Body of pancreas (tissue), 4 donors: ENCODE measurements around the gene KCTD4. TPM values are rescaled to one million over a fixed set of nuclear protein-coding genes. Genes with fewer than 3 reads are reported as not detected.
"Not testable (repeated sequence)": the region's sequence is repeated elsewhere in the genome, so short reads cannot be mapped to it uniquely, and the experiment has no call there.

Experiments
- ATAC-seq: fragments of 150-250 bp; one replicate; pipeline ENCODE4 v1.9.1; 2016
- DNase-seq, 4 donors: peaks; one replicate each; pipeline ENCODE4 v3.0.0-alpha.2; 2019
- H3K27ac ChIP-seq, 4 donors: fragments of 200-600 bp; sonication (generic); 1 replicate in 3 of 4; 2 replicates in 1 of 4; pipeline versions ENCODE4 v1.5.1 to v1.6.1; 2016 to 2019; ENCODE audit warnings: mild to moderate bottlenecking in 1 of 4, mixed read lengths in 1 of 4, moderate library complexity in 1 of 4
- H3K27me3 ChIP-seq, 2 donors: fragments of 200-600 bp; sonication (generic); one replicate each; pipeline ENCODE4 v1.6.0; 2016; ENCODE audit warnings: mild to moderate bottlenecking in 1 of 2
- H3K36me3 ChIP-seq, 2 donors: fragments of 200-600 bp; sonication (generic); replicated peaks in 1 of 2; 2 replicates each; pipeline ENCODE4 v1.5.1; 2016; ENCODE audit warnings: low read depth in 2 of 2; ENCODE audit not compliant: insufficient read depth in 1 of 2
- H3K4me1 ChIP-seq: fragments of 200-600 bp; sonication (generic); one replicate; pipeline ENCODE4 v1.6.0; 2016
- H3K4me3 ChIP-seq, 2 donors: fragments of 200-600 bp; sonication (generic); 1 replicate in 1 of 2; 2 replicates in 1 of 2; pipeline ENCODE4 v1.5.1; 2016 to 2019
- H3K9me3 ChIP-seq, 3 donors: fragments of 200-600 bp; sonication (generic); 1 replicate in 2 of 3; 2 replicates in 1 of 3; pipeline ENCODE4 v1.5.1; 2016
- CTCF ChIP-seq, 7 experiments: fragments of 450-650 bp in 4 of 7; fragments of 200-600 bp in 3 of 7; sonication (generic) in 3 of 7; IDR thresholded peaks; one replicate each; pipeline ENCODE4 v1.5.1; 2016 to 2019; ENCODE audit warnings: antibody characterized with exemption in 7 of 7
- POLR2A ChIP-seq, 3 donors: fragments of 450-650 bp; IDR thresholded peaks; one replicate each; pipeline ENCODE4 v1.6.1; 2016; ENCODE audit warnings: antibody characterized with exemption in 3 of 3, mild to moderate bottlenecking in 2 of 3
- WGBS, 2 donors: methylation state at CpG; one replicate each; pipeline ENCODE4 v1.1.5; 2017; 5-methylcytosine and 5-hydroxymethylcytosine counted together
- intact Hi-C: fragments of 100-400 bp; cut with DNase I; formaldehyde crosslinking; loops from one replicate; pipeline ENCODE4 v1.15.1; 2023
- total RNA-seq, 2 donors: library from RNA; depleted of rRNA; stranded (reverse); fragments of >200 nt; gene quantifications; one replicate each; pipeline ENCODE4 v1.1.0, GENCODE V29; 2016

The KCTD4 gene
- total RNA-seq, 2 donors from 2014 or later, result not detected

- H3K4me3 ChIP-seq, result no peak overlapping the region
- H3K4me1 ChIP-seq, result peaks cover 6% of the 10 kb centered on the region
- H3K9me3 ChIP-seq, result no peaks in the 10 kb centered on the region
- WGBS, 2 donors, result 59 to 79% methylated on average over 15 of the region's 15 CpGs
- TF ChIP-seq POLR2A (IDR thresholded peaks at IDR 0.05) (no peak), CTCF (IDR thresholded peaks at IDR 0.05) (peak in 5 of 7 experiments; percentile 11 to 42 (median 35))
- DNase-seq (peak; percentile 8 to 28 (median 20)), ATAC-seq (peak; percentile 74)
- no peaks in the 10 kb centered on the region for H3K27me3 ChIP-seq
- no peaks in the 10 kb centered on the region for H3K36me3 ChIP-seq
- intact Hi-C loops, result no loop called here
- H3K27ac ChIP-seq, result peak overlapping the region in 1 of 4 donors; percentile 79
Observed at GRCh38 chr13:45194081-45194939, 6.5 kb downstream of the KCTD4 start.

GRCh38 chr13:45191874-45192273 lies 9.0 kb downstream of the KCTD4 start:
- Histone ChIP-seq H3K27ac (no peak overlapping the region), H3K27me3 (no peaks in the 10 kb centered on the region), H3K9me3 (no peaks in the 10 kb centered on the region), H3K4me1 (peaks cover 6% of the 10 kb centered on the region), H3K4me3 (no peak overlapping the region), H3K36me3 (no peaks in the 10 kb centered on the region)
- DNase-seq, result no peak
- WGBS, 2 donors, result 52 to 60% methylated on average over 1 of the region's 1 CpG
- TF ChIP-seq POLR2A (IDR thresholded peaks at IDR 0.05), result no peak
- TF ChIP-seq CTCF (IDR thresholded peaks at IDR 0.05), result no peak
- intact Hi-C loops, result no loop called here
- ATAC-seq, result no peak

GRCh38 chr13:45189511-45189910 lies 11.3 kb downstream of the KCTD4 start:
- H3K36me3 ChIP-seq, H3K27ac ChIP-seq, H3K4me1 ChIP-seq, H3K4me3 ChIP-seq, intact Hi-C loops, H3K9me3 ChIP-seq, ATAC-seq, H3K27me3 ChIP-seq, DNase-seq: not testable (repeated sequence)

- H3K27ac ChIP-seq, H3K4me3 ChIP-seq, ATAC-seq, H3K36me3 ChIP-seq, DNase-seq, H3K9me3 ChIP-seq, H3K4me1 ChIP-seq, H3K27me3 ChIP-seq, intact Hi-C loops: not testable (repeated sequence)
- WGBS, 2 donors, result 94 to 100% methylated on average over 4 of the region's 4 CpGs
Observed at GRCh38 chr13:45189077-45189476, 11.8 kb downstream of the KCTD4 start.

- DNase-seq (no peak), ATAC-seq (no peak)
- TF ChIP-seq POLR2A (IDR thresholded peaks at IDR 0.05) (no peak), CTCF (IDR thresholded peaks at IDR 0.05) (no peak)
- Histone ChIP-seq H3K27ac (no peak overlapping the region), H3K9me3 (no peaks in the 10 kb centered on the region), H3K36me3 (no peaks in the 10 kb centered on the region), H3K4me1 (no peaks in the 10 kb centered on the region), H3K27me3 (no peaks in the 10 kb centered on the region), H3K4me3 (no peak overlapping the region)
- 87 to 90% methylated on average over 2 of the region's 2 CpGs for WGBS, 2 donors
- intact Hi-C loops, result no loop called here
Observed at GRCh38 chr13:45185286-45185685, 15.6 kb downstream of the KCTD4 start.

- intact Hi-C loops, result no loop called here
- Histone ChIP-seq H3K36me3 (no peaks in the 10 kb centered on the region), H3K4me3 (no peak overlapping the region), H3K27me3 (no peaks in the 10 kb centered on the region), H3K4me1 (no peaks in the 10 kb centered on the region), H3K27ac (no peak overlapping the region), H3K9me3 (no peaks in the 10 kb centered on the region)
- DNase-seq (no peak), ATAC-seq (no peak)
- WGBS, 2 donors, result 88 to 91% methylated on average over 5 of the region's 5 CpGs
- no peak for TF ChIP-seq POLR2A (IDR thresholded peaks at IDR 0.05)
Observed at GRCh38 chr13:45184693-45185092, 16.2 kb downstream of the KCTD4 start.
